GM19193 (cell line): Measurements from ENCODE around the gene PHF2.

Experiments used
- POLR2A ChIP-seq: IDR thresholded peaks from 4 replicates; pipeline ENCODE4 v1.6.1; 2011; ENCODE audit not compliant: insufficient read depth, insufficient read length; ENCODE audit errors: extremely low read depth

Gene PHF2

GRCh38 chr9:93653760-93654159 is 77.4 kb downstream of the PHF2 start:
- TF ChIP-seq POLR2A, result no peak

GRCh38 chr9:93654351-93654961 is 78.1 kb downstream of the PHF2 start:
- TF ChIP-seq POLR2A, result no peak

- TF ChIP-seq POLR2A, result no peak
Observed at GRCh38 chr9:93655621-93656425, 79.4 kb downstream of the PHF2 start.

- TF ChIP-seq POLR2A, result no peak
Observed at GRCh38 chr9:93656426-93657239, 80.2 kb downstream of the PHF2 start.

GRCh38 chr9:93657331-93658111 is 81.1 kb downstream of the PHF2 start:
- TF ChIP-seq POLR2A, result no peak

GRCh38 chr9:93658184-93658925 is 82.0 kb downstream of the PHF2 start:
- no peak for TF ChIP-seq POLR2A

GRCh38 chr9:93659044-93659836 is 82.9 kb downstream of the PHF2 start:
- TF ChIP-seq POLR2A, result no peak

- no peak for TF ChIP-seq POLR2A
Observed at GRCh38 chr9:93659837-93660177, 83.4 kb downstream of the PHF2 start.

- TF ChIP-seq POLR2A, result no peak
Observed at GRCh38 chr9:93660352-93661046, 84.1 kb downstream of the PHF2 start.

- no peak for TF ChIP-seq POLR2A
Observed at GRCh38 chr9:93661591-93661990, 85.2 kb downstream of the PHF2 start.

GRCh38 chr9:93662016-93662638 is 85.7 kb downstream of the PHF2 start:
- no peak for TF ChIP-seq POLR2A

- no peak for TF ChIP-seq POLR2A
Observed at GRCh38 chr9:93662952-93663572, 86.7 kb downstream of the PHF2 start.
